Nephron progenitor cell (in vitro differentiated cells): ENCODE data around the gene GUF1.

ENCODE experiments used
- DNase-seq: peaks from one replicate; pipeline ENCODE4 v3.0.0; 2021
- H3K27ac Mint-ChIP-seq: 2 replicates; pipeline ENCODE4 v1.8.0; 2021; ENCODE audit warnings: mild to moderate bottlenecking, moderate library complexity, mixed read lengths
- H3K27me3 Mint-ChIP-seq: 2 replicates; pipeline ENCODE4 v1.8.0; 2021; ENCODE audit warnings: mild to moderate bottlenecking, low read depth, mixed read lengths; ENCODE audit not compliant: poor library complexity
- H3K36me3 Mint-ChIP-seq: 2 replicates; pipeline ENCODE4 v1.8.0; 2021; ENCODE audit warnings: low read depth, mixed read lengths
- H3K4me1 Mint-ChIP-seq: 2 replicates; pipeline ENCODE4 v1.8.0; 2021; ENCODE audit warnings: mixed read lengths
- H3K4me3 Mint-ChIP-seq: 2 replicates; pipeline ENCODE4 v1.8.0; 2021; ENCODE audit warnings: mild to moderate bottlenecking, moderate library complexity, mixed read lengths
- H3K9me3 Mint-ChIP-seq: 2 replicates; pipeline ENCODE4 v1.8.0; 2021; ENCODE audit warnings: mild to moderate bottlenecking, moderate library complexity, mixed read lengths
- CTCF ChIP-seq: fragments of 200-600 bp; sonication (generic); IDR thresholded peaks from 2 replicates; pipeline ENCODE4 v1.5.0; 2021; ENCODE audit warnings: antibody characterized with exemption

GUF1 gene

GRCh38 chr4:44713125-44713524, 34.9 kb downstream of the GUF1 start:
- Mint-ChIP-seq H3K4me1 (no peaks in the 10 kb centered on the region), H3K9me3 (no peaks in the 10 kb centered on the region), H3K27ac (no peak overlapping the region), H3K27me3 (no peaks in the 10 kb centered on the region), H3K4me3 (no peak overlapping the region), H3K36me3 (peaks cover 8% of the 10 kb centered on the region)
- no peak for TF ChIP-seq CTCF
- no peak for DNase-seq

GRCh38 chr4:44716597-44716996, 38.4 kb downstream of the GUF1 start:
- Mint-ChIP-seq H3K27ac (no peak overlapping the region), H3K27me3 (peaks cover 2% of the 10 kb centered on the region)

GRCh38 chr4:44720371-44720770, 42.2 kb downstream of the GUF1 start:
- Mint-ChIP-seq H3K9me3 (no peaks in the 10 kb centered on the region), H3K27ac (no peak overlapping the region), H3K36me3 (peaks cover 4% of the 10 kb centered on the region), H3K27me3 (peaks cover 2% of the 10 kb centered on the region), H3K4me1 (peaks cover 19% of the 10 kb centered on the region), H3K4me3 (no peak overlapping the region)
- DNase-seq: no peak
- no peak for TF ChIP-seq CTCF

More at GRCh38 chr4:44716597-44716996, 38.4 kb downstream of the GUF1 start:
- H3K4me3 Mint-ChIP-seq: no peak overlapping the region
- no peak for TF ChIP-seq CTCF
- no peaks in the 10 kb centered on the region for H3K9me3 Mint-ChIP-seq
- no peaks in the 10 kb centered on the region for H3K4me1 Mint-ChIP-seq
- no peak for DNase-seq
- H3K36me3 Mint-ChIP-seq: peaks cover 13% of the 10 kb centered on the region

- Mint-ChIP-seq H3K27me3 (peaks cover 2% of the 10 kb centered on the region), H3K27ac (no peak overlapping the region), H3K36me3 (peaks cover 4% of the 10 kb centered on the region), H3K4me1 (peaks cover 31% of the 10 kb centered on the region), H3K4me3 (no peak overlapping the region), H3K9me3 (no peaks in the 10 kb centered on the region)
- no peak for TF ChIP-seq CTCF
- no peak for DNase-seq
These were observed 43.8 kb downstream of the GUF1 start for GRCh38 chr4:44722001-44722400.

GRCh38 chr4:44725166-44725565, 46.9 kb downstream of the GUF1 start:
- Mint-ChIP-seq H3K27ac (peak overlapping the region; percentile 96), H3K9me3 (no peaks in the 10 kb centered on the region), H3K4me3 (peak overlapping the region; percentile 99), H3K36me3 (peaks cover 4% of the 10 kb centered on the region), H3K4me1 (peaks cover 32% of the 10 kb centered on the region), H3K27me3 (peaks cover 10% of the 10 kb centered on the region)
- no peak for DNase-seq
- no peak for TF ChIP-seq CTCF

- no peak for DNase-seq
- H3K36me3 Mint-ChIP-seq: peaks cover 4% of the 10 kb centered on the region
- peaks cover 32% of the 10 kb centered on the region for H3K4me1 Mint-ChIP-seq
- H3K9me3 Mint-ChIP-seq: no peaks in the 10 kb centered on the region
- TF ChIP-seq CTCF: no peak
- H3K4me3 Mint-ChIP-seq: peak overlapping the region; percentile 99
- peak overlapping the region; percentile 96 for H3K27ac Mint-ChIP-seq
- peaks cover 12% of the 10 kb centered on the region for H3K27me3 Mint-ChIP-seq
These were observed 47.5 kb downstream of the GUF1 start for GRCh38 chr4:44725726-44726037.
